Activated T-cell treated with anti-CD3 and anti-CD28 coated beads, Interleukin-2, amount 50 U/mL, for 24 hours (primary cell): ENCODE measurements around the gene MTX1.
A peak's percentile ranks its signal among the peaks of the same experiment; 100 is the strongest.
"Not testable (repeated sequence)": the region's sequence is repeated elsewhere in the genome, so short reads cannot be mapped to it uniquely, and the experiment has no call there.

ENCODE experiments used
- DNase-seq: peaks from one replicate; pipeline ENCODE4 v3.0.0-alpha.2; 2020
- H3K27ac Mint-ChIP-seq: 2 replicates; pipeline ENCODE4 v1.8.0; 2020; ENCODE audit warnings: mild to moderate bottlenecking, mixed read lengths
- H3K27me3 Mint-ChIP-seq: 2 replicates; pipeline ENCODE4 v1.8.0; 2020; ENCODE audit warnings: mixed read lengths
- H3K36me3 Mint-ChIP-seq: 2 replicates; pipeline ENCODE4 v1.8.0; 2020; ENCODE audit warnings: low read depth, mixed read lengths
- H3K4me1 Mint-ChIP-seq: 2 replicates; pipeline ENCODE4 v1.8.0; 2020; ENCODE audit warnings: low read depth, mixed read lengths
- H3K4me3 Mint-ChIP-seq: 2 replicates; pipeline ENCODE4 v1.8.0; 2020; ENCODE audit warnings: mild to moderate bottlenecking, moderate library complexity, mixed read lengths
- H3K9me3 Mint-ChIP-seq: 2 replicates; pipeline ENCODE4 v1.8.0; 2020; ENCODE audit warnings: mixed read lengths

MTX1 gene, protein sequence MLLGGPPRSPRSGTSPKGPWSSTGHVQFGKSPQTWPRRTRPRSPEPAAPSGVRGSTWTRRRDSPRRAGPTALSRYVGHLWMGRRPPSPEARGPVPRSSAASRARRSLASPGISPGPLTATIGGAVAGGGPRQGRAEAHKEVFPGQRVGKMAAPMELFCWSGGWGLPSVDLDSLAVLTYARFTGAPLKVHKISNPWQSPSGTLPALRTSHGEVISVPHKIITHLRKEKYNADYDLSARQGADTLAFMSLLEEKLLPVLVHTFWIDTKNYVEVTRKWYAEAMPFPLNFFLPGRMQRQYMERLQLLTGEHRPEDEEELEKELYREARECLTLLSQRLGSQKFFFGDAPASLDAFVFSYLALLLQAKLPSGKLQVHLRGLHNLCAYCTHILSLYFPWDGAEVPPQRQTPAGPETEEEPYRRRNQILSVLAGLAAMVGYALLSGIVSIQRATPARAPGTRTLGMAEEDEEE

DNA sequence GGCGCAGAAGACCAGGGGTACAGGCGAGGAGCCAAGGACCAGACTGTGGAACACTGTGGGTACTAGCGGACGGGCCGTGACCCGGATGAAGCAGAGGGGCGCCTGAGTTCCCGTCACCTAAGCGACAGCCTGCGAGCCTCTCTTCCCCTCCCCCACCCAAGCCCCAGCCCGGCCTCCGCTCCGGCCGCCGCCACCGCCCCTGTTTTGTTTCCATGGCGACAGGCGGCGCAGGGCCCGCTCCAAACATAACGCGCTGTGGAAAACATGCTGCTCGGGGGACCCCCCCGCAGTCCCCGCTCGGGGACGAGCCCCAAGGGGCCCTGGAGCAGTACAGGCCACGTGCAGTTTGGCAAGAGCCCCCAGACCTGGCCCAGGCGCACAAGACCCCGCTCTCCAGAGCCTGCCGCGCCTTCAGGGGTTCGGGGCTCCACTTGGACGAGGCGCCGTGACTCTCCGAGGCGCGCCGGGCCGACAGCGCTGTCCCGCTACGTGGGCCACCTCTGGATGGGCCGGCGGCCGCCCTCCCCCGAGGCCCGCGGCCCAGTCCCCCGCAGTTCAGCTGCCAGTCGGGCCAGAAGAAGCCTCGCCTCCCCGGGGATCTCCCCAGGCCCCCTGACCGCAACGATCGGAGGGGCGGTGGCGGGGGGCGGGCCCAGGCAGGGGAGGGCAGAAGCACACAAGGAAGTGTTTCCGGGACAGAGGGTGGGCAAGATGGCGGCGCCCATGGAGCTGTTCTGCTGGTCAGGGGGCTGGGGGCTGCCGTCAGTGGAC, at the start of gene MTX1:
Gene MTX1 (plus strand): TSS at position 155 of the 771 bp plus-strand sequence. CDS start 110 bp downstream, at position 265.
- Mint-ChIP-seq H3K9me3 (no peaks in the 10 kb centered on the region), H3K36me3 (peaks cover 26% of the 10 kb centered on the region), H3K27me3 (no peaks in the 10 kb centered on the region), H3K4me3 (peak within 1 kb of the TSS; percentile 93), H3K4me1 (peaks cover 30% of the 10 kb centered on the region), H3K27ac (peak within 1 kb of the TSS; percentile 91)
- peak; percentile 91 for DNase-seq

DNA sequence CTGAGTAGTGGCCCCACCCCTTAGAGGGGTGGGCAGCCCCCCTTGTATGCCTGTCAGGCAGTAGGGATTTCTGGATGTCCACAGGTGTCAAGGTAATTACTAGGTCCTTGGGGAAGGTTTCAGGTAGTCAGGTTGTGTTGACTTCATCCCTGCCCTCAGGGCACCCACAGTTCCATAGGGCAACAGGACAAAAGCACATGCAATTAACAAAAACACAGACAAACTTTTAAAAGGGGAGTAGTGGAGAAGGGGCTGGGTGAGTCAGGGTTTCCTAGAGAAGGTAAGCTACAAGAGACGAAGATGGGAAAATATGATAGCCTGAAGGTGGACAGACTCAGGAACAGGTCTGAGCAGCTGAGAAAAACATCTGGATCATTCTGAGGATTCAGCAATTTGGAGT, 49.5 kb upstream of the MTX1 start:
- Mint-ChIP-seq H3K4me3 (no peak overlapping the region), H3K27me3 (no peaks in the 10 kb centered on the region), H3K36me3 (no peaks in the 10 kb centered on the region), H3K9me3 (no peaks in the 10 kb centered on the region), H3K27ac (no peak overlapping the region), H3K4me1 (no peaks in the 10 kb centered on the region)
- DNase-seq: no peak

DNA sequence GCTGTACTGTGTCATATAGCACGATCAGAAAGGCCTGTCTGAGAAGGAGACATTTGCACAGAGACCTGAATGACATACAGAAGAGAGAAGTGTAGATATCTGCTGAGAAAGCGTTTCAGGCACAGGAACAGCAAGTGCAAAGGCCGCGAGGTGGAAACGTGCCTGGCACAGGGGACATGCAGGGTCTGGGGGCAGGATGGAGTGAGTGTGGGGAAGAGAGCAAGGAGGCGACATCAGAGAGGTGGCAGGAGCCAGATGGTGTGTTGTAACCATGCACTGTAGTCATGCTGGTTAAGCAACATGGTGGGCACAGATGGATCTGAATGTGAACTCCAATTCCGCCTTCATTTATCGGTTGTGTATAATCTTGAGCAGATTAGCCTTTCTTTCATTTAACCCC, 48.4 kb upstream of the MTX1 start:
- Mint-ChIP-seq H3K4me1 (no peaks in the 10 kb centered on the region), H3K4me3 (no peak overlapping the region), H3K27me3 (no peaks in the 10 kb centered on the region), H3K27ac (no peak overlapping the region), H3K36me3 (no peaks in the 10 kb centered on the region), H3K9me3 (no peaks in the 10 kb centered on the region)
- no peak for DNase-seq

DNA sequence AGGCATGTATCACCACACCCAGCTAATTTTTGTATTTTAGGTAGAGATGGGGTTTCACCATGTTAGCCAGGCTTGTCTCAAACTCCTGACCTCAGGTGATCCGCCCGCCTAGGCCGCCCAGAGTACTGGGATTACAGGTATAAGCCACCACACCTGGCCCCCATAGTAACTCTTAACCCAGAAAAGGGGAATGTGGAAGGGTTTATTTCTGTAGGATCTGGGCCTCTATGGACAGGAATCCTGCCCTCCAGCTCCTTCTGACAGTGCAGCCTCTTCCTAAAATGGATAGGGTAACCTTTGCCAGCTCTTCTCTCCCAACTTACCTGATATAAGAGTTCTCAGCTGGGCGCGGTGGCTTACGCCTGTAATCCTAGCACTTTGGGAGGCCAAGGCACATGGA, 45.9 kb upstream of the MTX1 start:
- H3K9me3 Mint-ChIP-seq, DNase-seq, H3K27me3 Mint-ChIP-seq, H3K27ac Mint-ChIP-seq, H3K36me3 Mint-ChIP-seq, H3K4me1 Mint-ChIP-seq, H3K4me3 Mint-ChIP-seq: not testable (repeated sequence)

DNA sequence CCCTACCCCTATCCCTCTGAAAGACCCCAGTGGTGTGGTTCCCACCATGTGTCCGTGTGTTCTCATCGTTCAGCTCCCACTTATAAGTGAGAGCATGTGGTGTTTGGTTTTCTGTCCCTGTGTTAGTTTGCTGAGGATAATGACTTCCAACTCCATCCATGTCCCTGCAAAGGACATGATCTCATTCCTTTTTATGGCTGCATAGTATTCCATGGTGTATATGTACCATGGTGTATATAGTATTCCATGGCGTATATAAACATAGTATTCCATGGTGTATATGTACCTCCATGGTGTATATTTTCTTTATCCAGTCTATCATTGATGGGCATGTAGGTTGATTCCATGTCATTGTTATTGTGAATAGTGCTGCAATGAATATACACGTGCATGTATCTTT, 44.7 kb upstream of the MTX1 start:
- H3K36me3 Mint-ChIP-seq, H3K27me3 Mint-ChIP-seq, DNase-seq, H3K27ac Mint-ChIP-seq, H3K9me3 Mint-ChIP-seq, H3K4me3 Mint-ChIP-seq: not testable (repeated sequence)
- peaks cover 12% of the 10 kb centered on the region for H3K4me1 Mint-ChIP-seq

DNA sequence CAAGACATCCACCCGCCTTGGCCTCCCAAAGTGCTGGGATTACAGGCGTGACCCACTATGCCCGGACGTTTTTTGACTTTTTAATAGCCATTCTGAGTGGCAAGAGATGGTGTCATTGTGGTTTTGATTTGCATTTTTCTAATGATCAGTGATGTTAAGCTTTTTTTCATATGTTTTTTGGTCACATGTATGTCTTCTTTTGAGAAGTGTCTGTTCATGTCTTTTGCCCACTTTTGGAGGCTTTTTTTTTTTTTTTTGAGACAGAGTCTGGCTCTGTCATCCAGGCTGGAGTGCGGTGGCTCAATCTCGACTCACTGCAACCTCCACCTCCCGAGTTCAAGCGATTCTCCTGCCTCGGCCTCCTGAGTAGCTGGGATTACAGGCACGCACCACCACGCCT, 43.9 kb upstream of the MTX1 start:
- not testable (repeated sequence) for H3K4me3 Mint-ChIP-seq, H3K27ac Mint-ChIP-seq, H3K27me3 Mint-ChIP-seq, DNase-seq, H3K9me3 Mint-ChIP-seq
- peaks cover 16% of the 10 kb centered on the region for H3K4me1 Mint-ChIP-seq
- H3K36me3 Mint-ChIP-seq: peaks cover 16% of the 10 kb centered on the region

DNA sequence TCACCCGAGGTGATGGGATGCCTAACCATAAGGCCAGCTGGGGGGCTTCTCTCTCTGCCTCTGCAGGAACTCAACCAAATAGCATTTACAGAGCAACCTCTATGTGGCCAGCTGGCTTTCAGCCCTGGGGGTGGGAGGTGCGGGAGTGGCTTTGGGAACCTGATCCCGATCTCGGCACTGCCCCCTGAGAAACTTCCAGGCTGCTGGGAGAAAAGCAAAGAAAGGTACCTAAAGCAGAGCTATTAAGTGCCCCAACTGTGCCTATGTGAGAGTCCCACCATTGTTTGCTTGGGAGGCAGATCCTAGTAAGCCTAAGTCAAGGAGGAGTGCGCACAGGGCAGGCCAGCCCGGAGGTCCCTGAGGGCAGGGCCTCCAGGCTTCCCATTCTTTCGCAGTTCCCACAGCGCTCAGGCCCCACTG, 42.4 kb upstream of the MTX1 start:
- Mint-ChIP-seq H3K9me3 (no peaks in the 10 kb centered on the region), H3K4me1 (peaks cover 19% of the 10 kb centered on the region), H3K4me3 (no peak overlapping the region), H3K36me3 (peaks cover 25% of the 10 kb centered on the region), H3K27ac (no peak overlapping the region), H3K27me3 (no peaks in the 10 kb centered on the region)
- no peak for DNase-seq

DNA sequence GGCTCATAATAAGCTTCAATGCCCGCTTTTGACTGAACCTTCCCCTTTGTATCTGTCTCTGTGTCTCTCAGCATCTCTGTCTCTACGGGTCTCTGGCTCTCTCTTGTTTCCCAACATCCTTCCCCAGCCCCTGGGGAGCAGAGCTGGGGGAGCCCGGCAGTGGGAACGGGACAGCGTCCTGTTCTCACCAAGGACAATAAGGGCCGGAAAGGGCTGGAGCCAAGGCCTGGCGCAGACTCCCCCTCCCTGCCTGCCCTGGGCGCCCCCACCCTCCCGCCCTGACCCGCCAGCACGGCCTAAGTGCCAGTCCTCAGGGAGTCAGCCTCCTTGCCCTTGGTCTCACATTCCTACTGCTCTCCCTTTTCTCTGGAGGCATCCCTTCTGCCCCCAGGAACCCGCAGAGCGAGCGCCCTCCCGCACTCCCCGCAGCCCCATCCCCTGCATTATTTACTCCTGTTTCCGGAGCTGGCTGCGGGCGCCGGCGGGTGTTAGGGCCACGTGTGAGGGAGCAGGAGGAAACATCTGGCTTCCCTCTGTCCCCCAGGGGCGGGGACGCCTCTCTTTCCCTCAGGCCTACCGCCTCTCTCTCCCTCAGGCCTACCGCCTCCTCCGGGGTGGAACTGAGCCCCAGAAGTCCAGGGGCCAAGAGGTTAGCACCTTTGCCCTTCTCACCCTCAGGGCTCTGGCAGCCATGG, 41.9 kb upstream of the MTX1 start:
- H3K27ac Mint-ChIP-seq: no peak overlapping the region

DNA sequence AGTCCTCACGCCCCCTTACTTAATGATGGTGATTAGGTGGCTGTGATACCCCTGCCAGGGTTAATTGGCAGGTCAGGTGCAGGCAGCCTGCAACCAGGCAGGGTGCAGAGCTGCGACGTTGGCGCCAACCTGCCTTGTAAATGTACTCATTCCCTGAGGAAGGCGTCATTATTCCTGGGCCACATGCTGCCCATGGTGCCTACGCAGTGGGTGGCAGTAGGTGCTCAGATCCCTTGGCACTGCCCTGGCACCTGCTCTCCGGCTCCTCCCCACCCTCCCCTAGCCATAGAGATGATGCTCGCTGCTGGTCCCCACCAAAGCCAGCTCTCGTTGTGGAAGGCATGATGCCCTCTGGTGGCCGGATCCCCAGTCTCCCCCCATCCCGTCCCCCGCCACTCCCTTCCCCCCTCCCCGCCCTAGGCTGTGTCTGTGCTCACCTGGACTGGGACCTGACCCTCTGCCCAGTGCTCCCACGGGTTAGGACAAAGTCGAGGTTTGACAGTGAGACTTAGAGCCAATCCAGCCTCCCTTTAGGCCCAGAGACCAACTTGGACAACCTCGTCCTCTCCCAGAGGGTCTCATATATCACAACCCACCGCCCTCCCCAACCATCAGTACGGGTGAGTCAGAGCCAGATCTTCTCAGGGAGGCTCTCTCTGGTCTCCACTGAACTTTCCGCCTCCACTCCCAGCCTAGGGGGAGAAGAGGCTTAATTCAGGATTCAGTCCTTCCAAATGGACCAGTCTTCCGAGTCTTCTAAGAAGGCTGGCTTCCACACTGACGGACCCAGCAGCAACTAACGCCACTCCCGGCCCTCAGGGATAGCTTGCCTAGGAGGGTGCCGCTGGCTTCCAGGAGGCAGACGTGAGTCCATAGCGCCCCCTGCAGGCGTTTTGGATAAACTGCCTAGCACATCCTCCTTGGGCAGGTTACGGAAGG, 41.1 kb upstream of the MTX1 start:
- Mint-ChIP-seq H3K27me3 (no peaks in the 10 kb centered on the region), H3K27ac (peak overlapping the region; percentile 71), H3K4me3 (peak overlapping the region; percentile 53), H3K9me3 (no peaks in the 10 kb centered on the region), H3K4me1 (peaks cover 32% of the 10 kb centered on the region), H3K36me3 (peaks cover 39% of the 10 kb centered on the region)
- DNase-seq: peak; percentile 89

More for the DNA sequence above, 41.9 kb upstream of the MTX1 start:
- H3K9me3 Mint-ChIP-seq: no peaks in the 10 kb centered on the region
- peaks cover 24% of the 10 kb centered on the region for H3K4me1 Mint-ChIP-seq
- H3K27me3 Mint-ChIP-seq: no peaks in the 10 kb centered on the region
- peak overlapping the region; percentile 12 for H3K4me3 Mint-ChIP-seq
- no peak for DNase-seq
- peaks cover 31% of the 10 kb centered on the region for H3K36me3 Mint-ChIP-seq

DNA sequence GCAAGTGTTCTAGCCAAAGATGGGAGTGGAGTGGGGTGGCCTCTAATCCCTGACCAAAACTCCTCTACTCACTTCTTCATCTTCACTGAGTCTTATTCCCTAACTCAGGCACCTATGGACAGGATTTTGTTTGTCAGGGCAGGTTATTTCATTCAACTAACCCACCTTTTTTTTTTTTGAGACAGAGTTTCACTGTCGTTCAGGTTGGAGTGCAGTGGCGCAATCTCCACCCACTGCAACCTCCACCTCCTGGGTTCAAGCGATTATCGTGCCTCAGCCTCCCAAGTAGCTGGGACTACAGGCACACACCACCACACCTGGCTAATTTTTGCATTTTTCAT, 40.4 kb upstream of the MTX1 start:
- not testable (repeated sequence) for H3K4me3 Mint-ChIP-seq, H3K27me3 Mint-ChIP-seq, DNase-seq, H3K9me3 Mint-ChIP-seq
- H3K36me3 Mint-ChIP-seq: peaks cover 46% of the 10 kb centered on the region
- peaks cover 33% of the 10 kb centered on the region for H3K4me1 Mint-ChIP-seq
- H3K27ac Mint-ChIP-seq: peak overlapping the region; percentile 71

DNA sequence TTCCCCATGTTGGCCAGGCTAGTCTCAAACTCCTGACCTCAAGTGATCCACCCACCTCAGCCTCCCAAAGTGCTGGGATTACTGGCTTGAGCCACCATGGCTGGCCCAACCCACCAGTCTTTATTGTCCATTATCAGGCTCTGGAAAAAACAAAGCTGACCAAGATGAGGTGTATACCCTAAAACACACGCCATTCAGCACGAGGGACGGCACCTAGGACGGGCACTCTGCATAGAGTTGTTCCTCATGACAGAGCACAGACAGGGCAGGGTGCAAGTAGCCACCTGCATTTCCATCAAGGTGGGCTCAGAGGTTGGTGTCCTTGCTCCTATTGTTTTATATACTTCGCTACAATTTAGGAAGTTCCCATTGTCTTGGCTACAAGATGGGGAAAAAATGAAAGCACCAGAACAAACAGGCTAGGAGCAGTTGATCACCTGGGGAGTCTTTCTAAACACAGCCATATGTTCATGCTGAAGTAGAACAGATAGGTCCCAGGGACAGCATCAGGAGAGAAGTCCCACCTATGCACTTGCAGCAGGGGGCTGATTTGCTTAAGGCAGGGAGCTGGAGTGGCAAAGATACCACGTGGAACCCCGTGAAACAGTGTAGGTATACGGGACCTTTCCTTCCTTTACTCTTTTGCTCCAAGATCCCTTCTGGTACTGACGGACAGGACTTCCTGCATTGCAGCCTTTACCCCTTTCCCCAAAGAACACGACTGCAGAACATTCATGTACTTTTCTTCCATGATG, 39.9 kb upstream of the MTX1 start:
- DNase-seq: peak; percentile 26
- Mint-ChIP-seq H3K4me3 (no peak overlapping the region), H3K9me3 (no peaks in the 10 kb centered on the region), H3K27ac (no peak overlapping the region), H3K36me3 (peaks cover 46% of the 10 kb centered on the region), H3K4me1 (peaks cover 39% of the 10 kb centered on the region), H3K27me3 (no peaks in the 10 kb centered on the region)

DNA sequence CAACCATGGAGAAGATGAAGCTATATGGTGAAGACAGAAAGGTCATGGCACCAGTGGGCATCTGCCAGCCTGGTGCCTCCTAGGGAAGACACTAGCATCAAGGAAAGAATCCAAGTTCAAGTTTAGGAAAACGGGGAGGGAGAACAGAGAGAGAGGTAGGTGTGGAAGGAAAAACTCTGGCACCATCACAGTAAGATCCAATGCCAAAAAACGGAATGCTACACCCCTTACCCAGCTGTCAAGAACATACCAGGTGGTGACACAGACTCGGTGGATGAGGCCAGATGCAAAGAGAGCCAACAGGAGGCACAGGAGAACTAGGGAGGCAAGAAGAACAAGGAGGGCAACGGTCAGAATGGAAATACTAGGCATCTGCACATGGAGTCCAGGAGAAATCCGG, 39.0 kb upstream of the MTX1 start:
- peak; percentile 20 for DNase-seq
- Mint-ChIP-seq H3K9me3 (no peaks in the 10 kb centered on the region), H3K27ac (peak overlapping the region; percentile 16), H3K4me3 (no peak overlapping the region), H3K27me3 (no peaks in the 10 kb centered on the region), H3K4me1 (peaks cover 45% of the 10 kb centered on the region), H3K36me3 (peaks cover 50% of the 10 kb centered on the region)

DNA sequence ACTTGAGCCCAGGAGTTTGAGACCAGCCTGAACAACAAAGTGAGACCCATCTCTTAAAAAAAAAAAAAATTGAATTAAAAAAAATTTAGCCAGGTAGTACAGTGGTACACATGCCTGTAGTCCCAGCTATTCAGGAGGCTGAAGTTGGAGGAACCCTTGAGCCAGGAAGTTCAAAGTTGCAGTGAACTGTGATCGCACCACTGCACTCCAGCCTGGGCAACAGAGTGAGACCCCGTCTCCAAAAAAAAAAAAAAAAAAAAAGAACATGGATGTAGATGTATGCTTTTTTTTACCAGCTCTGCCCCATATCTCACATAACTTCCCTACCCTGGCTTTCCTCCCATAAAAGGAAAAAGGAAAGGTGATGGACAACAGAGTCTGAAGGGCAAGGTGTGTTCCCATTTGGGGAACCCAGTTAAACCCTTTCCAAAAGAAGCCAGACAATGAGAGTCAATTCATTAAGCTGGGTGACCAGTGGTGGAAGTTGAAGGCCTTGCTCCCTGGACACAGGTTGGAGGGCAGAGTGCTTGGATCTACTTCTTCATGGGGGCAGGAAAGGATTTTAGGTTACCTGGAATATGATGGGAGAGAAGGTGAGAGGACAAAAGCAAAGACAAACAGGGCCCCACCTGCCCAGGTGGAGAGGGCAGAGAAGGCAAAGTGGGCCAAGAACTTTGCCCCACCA, 38.3 kb upstream of the MTX1 start:
- peak; percentile 5 for DNase-seq
- H3K36me3 Mint-ChIP-seq: peaks cover 50% of the 10 kb centered on the region
- no peak overlapping the region for H3K4me3 Mint-ChIP-seq
- H3K9me3 Mint-ChIP-seq: no peaks in the 10 kb centered on the region
- H3K27ac Mint-ChIP-seq: peak overlapping the region; percentile 54
- no peaks in the 10 kb centered on the region for H3K27me3 Mint-ChIP-seq
- peaks cover 51% of the 10 kb centered on the region for H3K4me1 Mint-ChIP-seq
